GM18867 (cell line): ENCODE data around the gene RNFT2.

ENCODE experiments used
- ATAC-seq: cut with Tn5 transposase; IDR thresholded peaks from one replicate; pipeline ENCODE4 v1.9.1; 2021; ENCODE audit warnings: mild to moderate bottlenecking, moderate library complexity; ENCODE audit not compliant: unreplicated experiment

RNFT2 gene

DNA sequence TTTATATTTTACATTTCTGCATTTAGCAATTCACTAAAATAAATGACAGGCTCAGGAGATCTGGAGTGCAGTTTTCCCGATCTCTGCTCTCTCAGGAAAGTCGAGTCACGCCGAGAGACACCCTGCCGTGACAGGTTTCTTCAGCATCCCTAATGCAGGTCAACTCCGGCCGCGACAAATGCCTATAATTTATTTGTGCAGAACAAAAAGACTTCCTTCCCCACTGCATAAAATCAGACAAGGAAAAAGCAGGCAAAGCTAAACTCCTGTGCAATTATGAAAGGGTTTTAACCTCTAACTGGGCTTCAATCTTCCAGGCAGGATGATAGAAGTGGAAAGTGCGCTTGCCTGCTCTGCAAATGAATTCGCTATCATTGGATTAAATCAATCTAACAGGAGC lies 28.3 kb upstream of the RNFT2 start:
- no peak for ATAC-seq

DNA sequence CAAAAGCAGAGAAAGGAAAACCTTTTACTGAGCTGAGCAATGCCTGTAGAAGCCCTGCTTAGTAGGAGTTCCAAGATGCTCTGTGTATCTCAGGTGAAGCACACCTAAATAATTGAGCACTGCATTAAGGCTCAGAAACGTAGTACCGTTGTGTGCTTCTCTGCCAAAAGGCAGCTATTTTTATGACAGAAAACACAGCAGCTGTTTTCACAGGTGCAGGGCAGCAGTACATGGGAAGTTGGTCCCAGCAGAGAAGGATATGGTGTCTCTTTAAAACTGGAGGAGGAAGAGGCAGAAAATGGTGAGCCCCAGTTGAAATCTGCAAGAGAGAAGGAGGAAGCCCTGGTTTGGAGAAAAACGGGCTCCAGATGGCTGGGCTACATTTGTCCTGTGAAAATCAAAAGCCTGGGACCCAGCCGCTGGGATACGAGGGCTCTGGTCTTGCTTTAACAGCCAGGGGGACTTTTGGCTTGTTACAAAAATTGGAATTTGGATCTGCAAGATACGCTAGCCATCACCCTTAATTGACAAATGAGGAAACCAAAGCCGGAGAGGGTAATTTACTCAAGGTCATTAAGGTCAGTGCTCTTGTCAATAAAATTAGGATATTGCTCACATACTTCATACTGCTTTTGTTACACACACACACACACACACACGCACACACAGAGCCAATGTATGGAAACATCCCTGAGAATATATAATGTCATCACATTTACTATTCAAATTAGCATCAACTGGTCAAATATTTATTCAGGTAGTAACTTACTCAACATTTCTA lies 27.6 kb upstream of the RNFT2 start:
- no peak for ATAC-seq

DNA sequence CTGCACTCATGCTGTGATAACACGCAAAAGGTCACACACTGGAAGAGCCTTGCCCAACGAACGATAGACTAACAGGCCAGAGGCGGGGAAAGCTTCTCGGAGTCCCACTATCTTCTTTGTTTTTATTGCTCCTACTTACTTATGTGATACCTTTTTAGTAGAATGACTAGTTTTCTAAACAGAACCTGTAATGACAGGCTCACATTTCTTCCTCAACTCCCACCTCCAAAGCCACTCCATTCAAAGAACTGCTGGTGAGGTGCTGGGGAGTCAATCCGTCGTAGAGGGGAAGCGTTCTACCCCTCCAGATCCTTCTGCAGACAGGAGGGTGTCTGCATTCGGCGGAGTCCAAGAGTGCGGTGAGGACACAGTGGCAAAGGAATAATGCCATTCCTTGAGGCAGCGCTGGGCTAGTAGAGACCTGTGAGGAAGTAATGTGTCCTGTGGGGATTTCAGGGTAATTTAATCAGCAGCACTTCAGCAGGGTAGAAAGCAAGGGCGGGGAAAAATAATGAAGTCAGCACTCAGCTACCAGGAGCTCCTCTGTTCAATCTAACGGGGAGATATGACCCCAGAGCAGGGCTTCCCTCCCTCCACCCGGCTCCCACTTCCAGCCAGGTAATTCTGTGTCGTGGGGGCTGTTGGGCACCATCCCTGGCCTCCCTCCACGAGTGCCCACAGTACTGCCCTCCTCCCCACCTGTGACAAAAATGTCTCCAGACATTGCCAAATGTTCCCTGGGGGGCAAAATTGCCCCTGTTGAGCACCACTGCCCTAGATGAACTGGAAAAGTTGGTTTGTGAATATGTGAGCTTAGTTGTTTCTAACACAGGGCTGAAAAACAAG lies 25.4 kb upstream of the RNFT2 start:
- ATAC-seq = no peak

DNA sequence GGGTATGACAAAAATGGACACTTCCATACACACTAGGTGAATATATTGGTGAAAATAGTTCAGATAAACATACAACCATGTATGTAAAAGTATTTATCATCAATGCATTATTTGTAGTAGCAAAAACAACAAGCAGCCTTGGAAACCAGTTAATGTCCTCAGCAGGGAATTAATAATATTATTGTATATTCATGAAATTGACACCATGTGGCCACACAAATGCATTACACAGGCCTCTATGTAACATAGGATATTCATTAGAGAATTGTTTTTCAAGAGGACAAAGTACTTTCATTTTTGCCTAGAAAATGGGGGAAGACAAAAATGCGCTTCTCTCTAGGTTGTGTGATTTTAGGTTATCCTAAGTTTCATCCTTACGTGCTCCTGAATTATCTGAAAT lies 24.6 kb upstream of the RNFT2 start:
- no peak for ATAC-seq

DNA sequence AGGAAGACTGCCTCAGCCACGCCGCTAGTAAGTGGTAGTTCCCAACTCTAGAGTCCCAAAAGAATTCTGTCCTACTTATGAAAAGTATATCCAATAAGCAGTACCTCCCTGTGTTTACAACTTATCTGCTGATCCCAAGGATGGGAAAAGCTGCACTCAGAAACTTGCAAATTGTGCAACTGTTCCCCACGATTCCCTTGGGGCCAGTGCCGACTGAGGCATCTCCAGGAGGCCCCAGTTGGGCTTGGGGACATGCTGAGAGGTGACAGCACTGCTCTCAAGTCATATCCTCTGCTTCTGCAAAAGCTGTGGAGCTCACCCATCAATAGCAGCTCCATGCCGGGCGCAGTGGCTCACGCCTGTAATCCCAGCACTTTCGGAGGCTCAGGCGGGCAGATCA lies 23.9 kb upstream of the RNFT2 start:
- ATAC-seq = no peak

DNA sequence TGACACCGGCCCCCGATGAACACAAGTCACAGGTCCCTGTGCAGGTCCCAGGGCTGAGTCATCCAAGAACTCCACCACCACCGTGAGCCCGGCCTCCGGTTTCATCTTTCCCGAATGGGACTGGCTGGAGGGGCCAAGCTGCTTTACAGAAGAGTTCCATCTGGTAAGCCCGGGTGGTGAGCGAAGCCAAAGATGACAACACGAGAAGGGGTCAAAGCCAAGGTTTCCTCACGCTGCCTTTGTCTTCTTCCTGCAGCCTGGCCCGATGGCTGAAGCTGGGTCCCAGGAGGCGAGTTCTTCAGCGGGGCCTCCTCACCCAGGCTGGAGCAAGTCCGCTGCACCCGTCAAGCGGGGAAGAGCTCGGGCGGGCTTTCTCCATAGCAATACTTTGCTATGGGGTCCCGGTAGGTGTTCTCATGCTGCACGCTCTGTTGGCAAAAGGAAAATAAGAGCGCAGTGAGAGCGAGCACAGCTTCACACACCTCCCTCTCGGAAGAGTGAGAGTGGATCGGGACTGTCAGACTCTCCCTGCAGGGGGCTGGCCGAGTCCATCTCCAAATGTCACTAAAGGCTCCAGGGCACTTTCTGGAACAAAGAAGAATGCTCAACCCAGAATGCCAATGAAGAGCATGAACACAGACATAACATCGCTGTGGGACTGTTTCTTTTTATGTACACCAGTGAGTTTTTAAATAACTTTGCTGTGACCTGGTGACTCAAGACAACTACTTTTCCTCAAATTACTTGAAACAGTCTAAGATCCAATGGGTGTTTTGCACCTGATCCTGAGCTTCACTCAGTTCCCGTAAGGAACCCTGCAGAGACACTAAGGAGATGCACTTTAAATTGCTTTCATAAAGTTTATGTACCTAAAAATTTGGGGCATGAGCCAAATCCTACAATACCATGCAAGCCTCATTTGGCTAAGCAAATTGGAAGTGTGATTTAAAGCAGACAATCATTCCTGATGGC lies 20.4 kb upstream of the RNFT2 start:
- no peak for ATAC-seq

DNA sequence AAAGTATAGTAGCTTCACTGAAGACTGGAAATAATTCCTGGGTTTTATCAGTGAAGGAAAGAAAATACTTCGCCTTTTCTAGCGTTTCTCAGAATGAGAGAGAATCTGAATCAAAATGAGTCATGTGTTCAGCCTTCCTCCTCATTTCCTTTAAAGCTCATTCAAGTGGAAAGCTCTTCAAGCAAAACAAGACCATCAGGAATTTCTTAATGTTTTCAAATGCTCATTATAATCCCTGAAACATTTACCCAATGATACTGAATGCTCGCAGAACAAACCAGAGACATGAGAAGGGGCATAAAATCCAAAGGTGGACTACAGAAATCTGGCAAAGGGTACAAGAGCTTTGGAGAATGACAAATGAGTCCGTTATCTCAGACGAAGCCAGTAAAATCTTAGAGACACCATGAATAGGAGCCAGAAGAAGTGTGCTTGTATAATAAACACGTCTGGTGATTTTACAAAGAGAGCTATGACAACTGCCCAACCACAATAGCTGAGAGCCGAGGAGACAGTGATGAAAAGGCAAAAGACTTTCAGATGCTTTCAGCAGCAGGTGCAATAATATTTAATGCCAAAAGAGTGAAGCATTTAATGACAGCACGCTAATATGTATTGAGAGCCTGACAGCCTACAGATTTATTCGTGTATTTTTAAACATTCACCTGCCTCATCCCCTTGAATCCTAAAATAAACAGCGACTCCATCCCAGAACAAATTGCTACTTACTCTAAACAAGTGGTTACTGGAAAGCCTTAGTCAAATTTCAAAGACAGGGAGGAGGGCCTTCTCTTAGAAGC lies 19.3 kb upstream of the RNFT2 start:
- ATAC-seq = no peak

DNA sequence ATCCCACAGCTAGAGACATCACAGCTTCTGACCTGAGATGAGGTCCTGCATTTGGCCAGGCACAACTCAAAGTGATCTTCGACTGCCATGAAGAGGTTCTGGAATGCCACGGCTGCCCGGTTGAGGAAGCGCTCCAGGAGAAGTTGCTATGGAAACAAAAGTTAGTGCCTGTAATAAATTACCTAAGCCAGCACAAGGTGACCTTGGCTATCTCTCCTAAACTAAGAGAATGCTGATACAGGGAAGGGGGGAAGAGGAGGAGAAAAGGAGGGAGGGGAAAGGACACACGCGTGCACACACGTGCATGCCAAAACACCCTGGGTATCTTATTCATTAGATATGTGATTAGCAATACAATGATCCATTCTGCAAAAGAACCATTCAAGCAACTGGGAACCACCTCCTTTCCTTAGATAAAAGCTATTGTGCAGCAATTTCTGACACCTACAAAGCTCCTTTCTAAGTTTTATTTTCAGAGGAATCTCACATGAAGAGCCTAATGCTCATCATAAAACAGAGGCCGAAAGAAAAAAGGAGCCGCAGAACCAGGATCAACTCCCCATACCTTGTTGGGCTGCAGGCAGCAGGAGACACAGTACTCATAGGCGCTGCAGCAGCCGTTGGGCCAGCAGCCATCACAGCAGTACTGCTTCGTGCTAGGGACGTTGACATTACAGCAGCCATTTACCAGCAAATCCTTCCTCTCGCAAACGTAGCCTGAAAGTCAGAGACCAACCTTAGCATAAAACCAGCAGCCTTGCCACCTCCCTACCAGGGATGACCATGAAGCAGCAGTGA lies 18.2 kb upstream of the RNFT2 start:
- ATAC-seq = no peak

DNA sequence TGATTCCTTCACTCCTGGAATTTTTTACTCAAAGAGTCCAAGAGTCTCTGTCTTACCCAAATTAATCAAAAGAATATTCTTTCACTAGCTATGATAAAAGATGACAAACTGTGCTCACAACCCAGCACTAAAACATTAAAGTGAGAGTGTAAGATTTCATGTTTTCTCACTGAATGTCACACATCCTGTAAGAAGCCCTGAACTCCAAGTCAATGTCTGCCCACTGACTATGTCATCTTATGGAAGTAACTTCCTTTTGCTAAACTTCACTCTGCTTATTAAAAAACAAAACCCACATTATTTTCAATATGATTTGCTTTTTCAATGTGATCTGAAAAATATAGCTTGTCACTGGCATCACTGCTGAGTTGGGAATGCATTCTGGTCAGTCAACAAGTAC lies 15.9 kb upstream of the RNFT2 start:
- no peak for ATAC-seq

DNA sequence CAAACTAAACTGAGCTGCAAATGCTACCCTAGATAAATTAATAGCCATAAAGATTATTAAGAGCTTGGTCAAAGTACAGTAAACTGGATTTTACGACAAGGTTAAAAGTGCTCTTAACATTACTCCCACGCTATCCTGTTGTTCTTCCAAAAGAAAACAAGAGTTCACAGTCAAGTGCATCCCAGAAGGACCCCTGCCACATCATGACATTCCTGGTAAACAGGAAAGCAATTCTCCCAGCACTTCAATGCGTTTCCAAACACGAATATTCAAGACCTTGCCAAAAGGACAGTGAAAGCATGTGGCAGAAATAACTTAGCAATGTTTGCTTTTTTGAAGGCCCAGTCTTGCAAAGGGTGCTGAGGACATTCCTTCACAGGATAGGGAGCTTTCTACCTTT lies 11.4 kb upstream of the RNFT2 start:
- no peak for ATAC-seq

DNA sequence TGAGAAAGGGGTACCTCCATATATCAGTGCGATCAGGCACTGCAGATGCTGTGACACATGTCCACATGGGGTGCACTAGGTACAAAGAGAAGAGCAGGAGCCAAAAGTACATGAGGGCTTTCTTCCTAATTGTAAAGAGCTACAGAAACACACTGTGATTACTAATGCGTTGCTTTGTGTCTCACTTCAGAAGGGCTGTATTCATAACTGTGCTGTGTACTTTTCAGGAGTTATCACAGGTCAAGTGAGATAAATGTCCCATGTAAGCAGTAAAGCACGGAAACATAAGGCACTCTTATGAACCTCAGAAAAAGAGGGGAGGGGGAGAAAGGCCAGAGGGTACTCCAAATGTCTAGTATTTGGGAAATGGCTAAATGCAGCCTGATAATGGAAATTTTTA lies 10.9 kb upstream of the RNFT2 start:
- no peak for ATAC-seq

DNA sequence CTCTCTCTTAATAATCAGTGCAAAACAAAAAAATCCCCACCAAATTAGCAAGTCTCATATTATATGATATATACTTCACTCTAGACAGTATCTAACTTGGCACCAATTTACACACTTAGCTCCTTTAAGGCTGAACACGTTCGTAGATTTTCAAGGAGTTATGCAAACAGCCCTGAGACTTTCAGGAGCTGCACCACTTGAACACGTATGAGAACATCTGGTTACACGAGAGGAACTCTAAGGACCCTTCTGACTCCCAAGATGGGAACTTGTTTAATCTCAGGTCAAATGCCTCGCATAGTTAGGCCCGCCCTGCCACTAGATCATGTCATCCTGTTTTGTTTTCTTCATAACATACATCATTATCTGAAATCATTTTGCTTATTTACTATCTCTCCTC lies 10.2 kb upstream of the RNFT2 start:
- ATAC-seq = no peak

DNA sequence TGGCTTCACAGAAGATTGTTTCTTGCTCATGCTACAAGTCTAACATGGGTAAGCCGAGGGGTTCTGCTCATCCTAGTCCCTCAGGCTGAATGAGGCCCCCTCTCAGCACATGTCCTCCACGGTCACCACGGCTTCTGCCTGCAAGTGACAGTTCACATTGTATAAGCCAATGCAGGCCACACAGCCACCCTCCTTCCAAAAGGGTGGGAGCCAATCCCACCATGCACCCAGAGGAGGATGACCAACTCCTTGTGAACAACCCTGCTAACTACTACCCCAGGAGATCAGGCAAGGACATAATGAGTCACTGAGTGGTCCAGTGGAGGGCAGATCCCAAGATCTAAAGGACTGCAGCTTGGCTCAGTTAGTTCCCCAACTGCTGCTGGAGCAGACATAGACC lies 6.3 kb upstream of the RNFT2 start:
- no peak for ATAC-seq

DNA sequence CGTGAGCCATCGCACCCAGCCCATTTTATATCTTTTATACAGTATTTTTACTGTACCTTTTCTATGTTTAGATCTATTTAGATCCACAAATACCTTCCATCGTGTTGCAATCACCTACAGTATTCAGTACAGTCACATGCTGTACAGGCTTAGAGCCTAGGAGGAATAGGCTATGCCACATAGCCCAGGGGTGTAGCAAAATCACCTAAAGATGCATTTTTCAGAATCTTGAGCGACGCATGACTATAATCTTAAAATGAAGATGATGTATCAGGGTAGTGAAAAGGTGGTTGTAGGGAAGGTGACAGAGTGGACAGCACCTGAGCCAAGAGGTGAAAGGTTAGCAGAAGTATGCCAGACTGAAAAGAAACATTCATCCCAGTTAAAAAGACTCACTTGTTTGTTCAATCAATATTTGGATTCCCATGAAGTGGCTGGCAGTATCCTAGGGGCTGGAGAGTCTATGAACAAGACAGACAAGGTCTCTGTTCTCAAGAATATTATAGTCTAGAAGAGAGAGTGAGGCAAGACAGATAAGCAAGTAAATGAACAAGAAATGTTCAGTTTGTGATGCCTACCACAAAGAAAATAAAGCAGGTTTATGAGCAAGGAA lies 3.9 kb upstream of the RNFT2 start:
- no peak for ATAC-seq

DNA sequence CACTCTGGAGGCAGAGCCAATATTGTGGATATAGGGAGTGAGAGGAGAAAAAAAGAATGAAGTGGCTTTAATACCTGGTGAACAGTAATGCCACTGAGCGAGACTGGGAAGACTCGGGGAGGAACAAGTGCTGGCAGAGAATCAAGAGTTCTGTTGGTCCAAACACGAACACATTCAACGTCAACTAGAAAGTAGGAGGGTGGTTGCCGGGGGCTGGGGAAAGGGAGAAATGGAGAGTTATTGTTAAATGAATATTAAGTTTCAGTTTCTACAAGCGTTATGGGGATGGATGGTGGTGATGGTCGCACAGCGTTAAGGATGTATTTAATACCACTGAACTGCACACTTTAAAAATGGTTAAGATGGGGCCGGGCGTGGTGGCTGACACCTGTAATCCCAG lies 3.0 kb upstream of the RNFT2 start:
- no peak for ATAC-seq

DNA sequence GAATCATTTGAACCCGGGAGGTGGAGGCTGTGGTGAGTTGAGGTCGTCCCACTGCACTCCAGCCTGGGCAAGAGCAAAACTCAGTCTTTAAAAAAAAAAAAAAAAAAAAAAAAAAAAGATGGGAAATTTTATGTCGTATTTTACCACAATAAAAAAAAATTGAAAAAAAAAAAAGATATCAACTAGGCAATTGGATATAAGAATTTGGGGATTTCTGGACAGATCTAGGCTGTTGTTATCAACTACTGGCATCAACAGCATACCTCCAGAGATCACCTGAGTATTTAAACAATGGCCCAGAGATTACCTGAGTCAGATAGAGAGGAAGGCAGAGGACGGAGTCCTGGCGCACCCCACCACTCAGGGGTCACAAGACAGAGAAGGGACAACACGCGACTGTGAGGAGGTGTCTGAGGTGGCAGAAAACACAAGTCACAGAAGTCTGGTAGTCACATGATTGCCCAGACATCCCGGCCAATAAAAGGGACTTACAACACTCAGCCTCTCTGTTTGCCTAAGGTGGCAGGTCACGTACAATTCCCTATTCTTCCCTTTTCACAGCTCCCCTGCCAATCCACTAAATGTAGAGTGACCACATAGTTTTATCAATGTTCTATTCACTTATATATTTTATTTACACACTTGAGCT lies 2.0 kb upstream of the RNFT2 start:
- ATAC-seq = no peak

DNA sequence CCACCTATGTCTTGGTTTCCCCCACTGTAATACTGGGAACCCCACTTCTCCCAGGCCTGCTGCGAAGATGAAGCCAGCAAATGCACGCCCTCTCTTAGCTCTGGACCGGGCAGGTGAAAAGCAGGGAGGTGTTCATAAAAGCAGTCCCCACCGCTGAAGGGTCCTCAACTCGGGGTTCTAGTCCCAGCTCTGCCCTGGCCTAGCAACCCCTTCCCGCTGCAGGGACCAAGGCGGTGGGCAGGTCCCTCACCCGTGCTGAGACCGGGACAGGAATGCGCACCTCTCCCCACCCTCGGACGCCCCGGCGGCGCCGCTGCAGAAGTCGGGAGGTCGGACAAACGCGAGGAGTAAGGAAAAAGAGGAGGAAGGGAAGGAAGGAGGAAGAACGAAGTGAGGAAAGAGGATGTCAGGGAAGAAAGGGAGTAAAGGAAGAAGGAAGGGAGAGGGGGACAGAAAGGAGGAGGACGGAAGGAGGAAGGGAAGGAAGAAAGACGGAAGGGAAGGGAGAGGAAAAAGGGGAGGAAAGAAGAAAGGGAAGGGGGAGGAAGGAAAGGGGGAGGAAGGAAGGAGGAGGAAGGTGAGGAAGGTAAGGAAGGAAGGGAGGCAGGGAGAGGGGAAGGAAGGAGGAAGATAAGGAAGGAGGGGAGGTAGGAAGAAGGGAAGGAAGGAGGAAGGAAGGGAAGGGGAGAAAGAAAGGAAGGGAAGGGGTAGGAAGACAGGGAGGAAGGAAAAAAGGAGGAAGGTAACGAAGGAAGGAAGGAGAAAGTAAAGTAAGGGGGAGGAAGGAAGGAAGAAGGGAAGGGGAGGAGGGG lies 947 bp upstream of the RNFT2 start:
- no peak for ATAC-seq

DNA sequence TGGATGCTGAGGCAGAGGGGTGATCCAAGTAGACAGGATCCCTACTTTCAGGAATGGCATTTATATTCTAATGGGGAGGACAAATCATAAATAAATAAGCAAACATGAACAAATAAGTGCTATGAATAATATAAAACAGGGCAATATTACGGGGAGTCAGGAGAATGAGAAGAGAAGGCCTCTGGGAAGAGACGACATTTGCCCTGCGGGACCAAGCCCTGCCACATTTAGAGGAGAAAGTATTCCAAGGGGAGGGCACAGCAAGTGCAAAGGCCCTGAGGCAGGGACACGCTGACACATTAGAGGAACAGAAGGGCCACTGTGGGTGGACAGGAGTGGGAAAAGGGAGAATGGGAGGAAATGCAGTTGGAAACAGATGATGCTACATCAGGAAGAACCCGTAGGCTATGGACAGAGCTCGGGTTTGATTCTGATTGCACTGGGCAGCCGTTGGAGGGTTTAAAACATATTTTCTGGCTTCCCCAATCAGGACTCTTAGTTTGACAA lies 1.3 kb downstream of the RNFT2 start:
- ATAC-seq = no peak
